GM12878 (cell line): ENCODE measurements around the gene CDKL4. TPM values are rescaled to one million over a fixed set of nuclear protein-coding genes. Genes with fewer than 3 reads are reported as not detected.

ENCODE experiments used
- ATAC-seq: fragments of 200-7000 bp; cut with Tn5 transposase; 3 replicates; pipeline ENCODE4 v1.9.1; 2020; ENCODE audit warnings: mild to moderate bottlenecking, moderate library complexity
- BruUV-seq: library from RNA; stranded (reverse); fragments of 400-500 nt; replicated peaks from 2 replicates; lab custom pipeline; 2021; lab: Mats Ljungman, UMichigan
- CTCF ChIA-PET: fragments of 300-600 bp; sonication (Branson Sonifier 250); formaldehyde crosslinking; extraction: SDS; loops from one replicate; lab custom pipeline; 2021; ENCODE audit warnings: inconsistent platforms; lab: Yijun Ruan, JAX
- POLR2A ChIA-PET: fragments of 350-600 bp; formaldehyde crosslinking; extraction: SDS; loops from one replicate; lab custom pipeline; 2021; ENCODE audit warnings: inconsistent platforms; lab: Charles Lee
- RAD21 ChIA-PET: fragments of 300-600 bp; sonication (Branson Sonifier 250); formaldehyde crosslinking; loops from one replicate; lab custom pipeline; 2023; ENCODE audit warnings: antibody characterized with exemption; ENCODE audit not compliant: unreplicated experiment; lab: Charles Lee
- SMC1A ChIA-PET: fragments of 300-600 bp; sonication (Branson Sonifier 250); formaldehyde crosslinking; loops from one replicate; lab custom pipeline; 2023; ENCODE audit not compliant: unreplicated experiment, uncharacterized antibody; lab: Charles Lee
- DNase-seq: peaks from one replicate; pipeline ENCODE4 v3.0.0-alpha.2; 2011; ENCODE audit warnings: low read depth, low spot score
- FAIRE-seq: peaks from 3 replicates; lab custom pipeline; 2011; peaks lifted over from hg19 to GRCh38; lab: Jason Lieb, UNC
- H2AFZ ChIP-seq: 2 replicates; pipeline ENCODE4 v1.6.0; 2011; ENCODE audit warnings: low read depth, low read length, control low read depth; ENCODE audit not compliant: control insufficient read depth
- H3K27ac ChIP-seq: 2 replicates; pipeline ENCODE4 v1.5.1; 2011; ENCODE audit warnings: control low read depth; ENCODE audit not compliant: control insufficient read depth, insufficient read depth
- H3K27me3 ChIP-seq, 2 experiments: replicated peaks in 1 of 2; 2 replicates each; pipeline versions ENCODE4 v1.6.0 to v1.6.1; 2011; ENCODE audit warnings: low read length in 1 of 2; ENCODE audit not compliant: control insufficient read depth in 2 of 2, insufficient read depth in 2 of 2
- H3K36me3 ChIP-seq, 2 experiments: 2 replicates each; pipeline ENCODE4 v1.5.1; 2011; ENCODE audit warnings: low read length in 1 of 2; ENCODE audit not compliant: control insufficient read depth in 2 of 2, insufficient read depth in 2 of 2
- H3K4me1 ChIP-seq: 2 replicates; pipeline ENCODE4 v1.6.1; 2011; ENCODE audit warnings: mild to moderate bottlenecking, low read length, moderate library complexity, mixed read lengths; ENCODE audit not compliant: control insufficient read depth, insufficient read depth
- H3K4me2 ChIP-seq: 2 replicates; pipeline ENCODE4 v1.6.0; 2011; ENCODE audit warnings: control low read depth; ENCODE audit not compliant: control insufficient read depth, insufficient read depth
- H3K4me3 ChIP-seq: fragments of 200-600 bp; sonication (generic); 2 replicates; pipeline ENCODE4 v1.5.1; 2016
- H3K79me2 ChIP-seq: 2 replicates; pipeline ENCODE4 v1.6.0; 2011; ENCODE audit warnings: low read length; ENCODE audit not compliant: control insufficient read depth, insufficient read depth
- H3K9ac ChIP-seq: 2 replicates; pipeline ENCODE4 v1.8.0; 2011; ENCODE audit warnings: low read length, control low read depth, mixed read lengths; ENCODE audit not compliant: control insufficient read depth, insufficient read depth
- H3K9me3 ChIP-seq: replicated peaks from 3 replicates; pipeline ENCODE4 v1.5.1; 2011; ENCODE audit warnings: mild to moderate bottlenecking, low read length; ENCODE audit not compliant: control insufficient read depth, insufficient read depth
- H4K20me1 ChIP-seq: 2 replicates; pipeline ENCODE4 v1.6.0; 2011; ENCODE audit not compliant: control insufficient read depth, insufficient read depth
- CBX5 ChIP-seq: sonication (generic); IDR thresholded peaks from 2 replicates; pipeline ENCODE4 v1.6.1; 2016; ENCODE audit warnings: low read depth, moderate library complexity, mild to moderate bottlenecking, inconsistent platforms
- E2F4 ChIP-seq: IDR thresholded peaks from 2 replicates; pipeline ENCODE4 v1.6.1; 2012; ENCODE audit warnings: low read depth, low read length, improper control_type of control experiment
- FOXK2 ChIP-seq: fragments of 450-650 bp; IDR thresholded peaks from 2 replicates; pipeline ENCODE4 v1.6.1; 2017; ENCODE audit warnings: mild to moderate bottlenecking, moderate library complexity
- GABPA ChIP-seq: IDR thresholded peaks from 2 replicates; pipeline ENCODE4 v1.6.1; 2014; ENCODE audit warnings: antibody characterized with exemption, low read depth, mild to moderate bottlenecking, inconsistent platforms
- HCFC1 ChIP-seq: fragments of 150-350 bp; IDR thresholded peaks from 2 replicates; pipeline ENCODE4 v1.6.1; 2014; ENCODE audit warnings: low read length
- MTA2 ChIP-seq: fragments of 450-650 bp; IDR thresholded peaks from 2 replicates; pipeline ENCODE4 v1.6.1; 2016; ENCODE audit warnings: low read depth, mild to moderate bottlenecking, moderate library complexity
- MYC ChIP-seq: IDR thresholded peaks from 2 replicates; pipeline ENCODE4 v1.6.1; 2011; ENCODE audit warnings: mild to moderate bottlenecking, low read length, moderate library complexity, inconsistent platforms; ENCODE audit not compliant: insufficient read depth, insufficient replicate concordance, insufficient read length, severe bottlenecking
- NR2C1 ChIP-seq: fragments of 450-650 bp; IDR thresholded peaks from 2 replicates; pipeline ENCODE4 v1.6.1; 2017; ENCODE audit warnings: antibody characterized with exemption, mild to moderate bottlenecking, moderate library complexity
- PAX5 ChIP-seq: IDR thresholded peaks from 2 replicates; pipeline ENCODE4 v1.6.1; 2011; ENCODE audit warnings: low read depth, low read length, borderline replicate concordance
- RBBP5 ChIP-seq: fragments of 200-600 bp; sonication (generic); conservative IDR thresholded peaks from 2 replicates; pipeline ENCODE4 v1.6.1; 2016
- SIX5 ChIP-seq: IDR thresholded peaks from 2 replicates; pipeline ENCODE4 v1.6.1; 2011; ENCODE audit warnings: mild to moderate bottlenecking, low read depth, low read length, moderate library complexity; ENCODE audit not compliant: severe bottlenecking
- SMAD5 ChIP-seq: IDR thresholded peaks from 2 replicates; pipeline ENCODE4 v1.6.1; 2016; ENCODE audit warnings: antibody characterized with exemption, low read depth
- SPI1 ChIP-seq: IDR thresholded peaks from 2 replicates; pipeline ENCODE4 v1.6.1; 2011; ENCODE audit warnings: low read depth, mild to moderate bottlenecking, low read length, moderate library complexity, borderline replicate concordance; ENCODE audit not compliant: insufficient read depth
- STAT3 ChIP-seq: IDR thresholded peaks from 2 replicates; pipeline ENCODE4 v1.6.1; 2011; ENCODE audit warnings: low read depth, low read length, improper control_type of control experiment
- YBX1 ChIP-seq: fragments of 450-650 bp; IDR thresholded peaks from 2 replicates; pipeline ENCODE4 v1.6.1; 2016; ENCODE audit warnings: antibody characterized with exemption
- WGBS: methylation state at CpG from one replicate; pipeline ENCODE4 v1.1.6; 2016; ENCODE audit warnings: low lambda C conversion rate; ENCODE audit not compliant: insufficient replicate concordance, insufficient coverage; ENCODE audit errors: missing lambda C conversion rate; 5-methylcytosine and 5-hydroxymethylcytosine counted together
- in situ Hi-C: fragments of 300-500 bp; cut with MboI; formaldehyde crosslinking; loops from 9 replicates; pipeline ENCODE4 v1.14.3; 2018; ENCODE audit warnings: mixed read lengths
- intact Hi-C: fragments of 100-400 bp; cut with micrococcal nuclease; formaldehyde crosslinking; loops from one replicate; pipeline ENCODE4 v1.14.2; 2022; ENCODE audit not compliant: unreplicated experiment
- polyA plus RNA-seq, 11 experiments: library from polyadenylated mRNA; depleted of rRNA in 4 of 11; unstranded in 6 of 11; stranded (reverse) in 5 of 11; fragments of >200 nt; fragmentation: Nextera tagmentation in 4 of 11; fragmentation: Illumina TruSeq in 1 of 11; extraction: Ambion mirVana in 4 of 11; extraction: Trizol in 1 of 11; gene quantifications; 1 replicate in 1 of 11; 2 replicates in 10 of 11; pipeline versions ENCODE4 v1.2.1 to v1.2.3, GENCODE V29; 2011 to 2016; ENCODE audit warnings: inconsistent platforms in 2 of 11, missing spikeins in 2 of 11, low read depth in 1 of 11
- total RNA-seq, 4 experiments: library from RNA; depleted of rRNA in 3 of 4; stranded (reverse); fragments of >200 nt in 3 of 4; fragmentation: Illumina TruSeq in 1 of 4; extraction: Trizol in 1 of 4; gene quantifications; 2 replicates each; pipeline versions ENCODE4 v1.2.1 to v1.2.3, GENCODE V29; 2013 to 2021
- TF ChIP-seq, protein P1 (sequence below): IDR thresholded peaks from 2 replicates; pipeline ENCODE4 v1.6.1; 2012; ENCODE audit warnings: low read depth, low read length, improper control_type of control experiment
- TF ChIP-seq, protein P2 (sequence below): IDR thresholded peaks from 2 replicates; pipeline ENCODE4 v1.6.1; 2011; ENCODE audit warnings: borderline replicate concordance, low read depth, mild to moderate bottlenecking, moderate library complexity, low read length; ENCODE audit not compliant: insufficient read depth, poor library complexity, severe bottlenecking
- TF ChIP-seq, protein P3 (sequence below): IDR thresholded peaks from 2 replicates; pipeline ENCODE4 v1.6.1; 2011; ENCODE audit warnings: low read depth, low read length, improper control_type of control experiment, borderline replicate concordance
- TF ChIP-seq, protein P4 (sequence below): IDR thresholded peaks from 2 replicates; pipeline ENCODE4 v1.6.1; 2011; ENCODE audit warnings: borderline replicate concordance, low read depth, mild to moderate bottlenecking, moderate library complexity, mixed read lengths, low read length; ENCODE audit not compliant: insufficient read depth; ENCODE audit errors: extremely low read length

Gene CDKL4
- total and polyA plus RNA-seq, 10 of the 15 experiments (the other 5 are each of a cell fraction or from before 2014, with no cell fraction given): not detected

GRCh38 chr2:39223909-39224308, 19.9 kb downstream of the CDKL4 start:
- Histone ChIP-seq H3K79me2 (no peaks in the 10 kb centered on the region), H3K4me1 (peaks cover 3% of the 10 kb centered on the region; the same call in 1 of the 2 replicates), H2AFZ (no peak overlapping the region), H3K36me3 (no peaks in the 10 kb centered on the region), H3K4me2 (no peak overlapping the region), H4K20me1 (no peaks in the 10 kb centered on the region), H3K27me3 (no peaks in the 10 kb centered on the region), H3K27ac (no peak overlapping the region), H3K4me3 (no peak overlapping the region), H3K9ac (no peak overlapping the region), H3K9me3 (no peaks in the 10 kb centered on the region)
- CTCF ChIA-PET: interaction anchor here (9.3 kb wide), 1 partner anchor 275 kb away, joined by 319 read pairs; no protein-coding TSS in a partner anchor
- WGBS: 43% methylated on average over 1 of the region's 1 CpG
- no TSS peak for BruUV-seq
- SMC1A ChIA-PET: interaction anchor here (1.0 kb wide), 1 partner anchor 165 kb away, joined by 3 read pairs; no protein-coding TSS in a partner anchor
- POLR2A ChIA-PET: no interaction called here
- DNase-seq (no peak), ATAC-seq (no peak), FAIRE-seq (no peak)
- in situ Hi-C loops: no loop called here
- TF ChIP-seq FOXK2: no peak
- no peak for TF ChIP-seq SMAD5
- TF ChIP-seq, protein P1, sequence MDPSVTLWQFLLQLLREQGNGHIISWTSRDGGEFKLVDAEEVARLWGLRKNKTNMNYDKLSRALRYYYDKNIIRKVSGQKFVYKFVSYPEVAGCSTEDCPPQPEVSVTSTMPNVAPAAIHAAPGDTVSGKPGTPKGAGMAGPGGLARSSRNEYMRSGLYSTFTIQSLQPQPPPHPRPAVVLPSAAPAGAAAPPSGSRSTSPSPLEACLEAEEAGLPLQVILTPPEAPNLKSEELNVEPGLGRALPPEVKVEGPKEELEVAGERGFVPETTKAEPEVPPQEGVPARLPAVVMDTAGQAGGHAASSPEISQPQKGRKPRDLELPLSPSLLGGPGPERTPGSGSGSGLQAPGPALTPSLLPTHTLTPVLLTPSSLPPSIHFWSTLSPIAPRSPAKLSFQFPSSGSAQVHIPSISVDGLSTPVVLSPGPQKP: no peak
- TF ChIP-seq, protein P2, sequence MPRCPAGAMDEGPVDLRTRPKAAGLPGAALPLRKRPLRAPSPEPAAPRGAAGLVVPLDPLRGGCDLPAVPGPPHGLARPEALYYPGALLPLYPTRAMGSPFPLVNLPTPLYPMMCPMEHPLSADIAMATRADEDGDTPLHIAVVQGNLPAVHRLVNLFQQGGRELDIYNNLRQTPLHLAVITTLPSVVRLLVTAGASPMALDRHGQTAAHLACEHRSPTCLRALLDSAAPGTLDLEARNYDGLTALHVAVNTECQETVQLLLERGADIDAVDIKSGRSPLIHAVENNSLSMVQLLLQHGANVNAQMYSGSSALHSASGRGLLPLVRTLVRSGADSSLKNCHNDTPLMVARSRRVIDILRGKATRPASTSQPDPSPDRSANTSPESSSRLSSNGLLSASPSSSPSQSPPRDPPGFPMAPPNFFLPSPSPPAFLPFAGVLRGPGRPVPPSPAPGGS: no peak
- TF ChIP-seq MYC: no peak
- TF ChIP-seq PAX5: no peak
- TF ChIP-seq, protein P3, sequence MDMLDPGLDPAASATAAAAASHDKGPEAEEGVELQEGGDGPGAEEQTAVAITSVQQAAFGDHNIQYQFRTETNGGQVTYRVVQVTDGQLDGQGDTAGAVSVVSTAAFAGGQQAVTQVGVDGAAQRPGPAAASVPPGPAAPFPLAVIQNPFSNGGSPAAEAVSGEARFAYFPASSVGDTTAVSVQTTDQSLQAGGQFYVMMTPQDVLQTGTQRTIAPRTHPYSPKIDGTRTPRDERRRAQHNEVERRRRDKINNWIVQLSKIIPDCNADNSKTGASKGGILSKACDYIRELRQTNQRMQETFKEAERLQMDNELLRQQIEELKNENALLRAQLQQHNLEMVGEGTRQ: no peak
- TF ChIP-seq NR2C1: no peak
- no peak for TF ChIP-seq SIX5
- no peak for TF ChIP-seq CBX5
- no peak for TF ChIP-seq MTA2
- no peak for TF ChIP-seq E2F4
- no peak for TF ChIP-seq STAT3
- TF ChIP-seq SPI1: no peak
- TF ChIP-seq GABPA: no peak
- TF ChIP-seq RBBP5: no peak
- no peak for TF ChIP-seq HCFC1
- TF ChIP-seq, protein P4, sequence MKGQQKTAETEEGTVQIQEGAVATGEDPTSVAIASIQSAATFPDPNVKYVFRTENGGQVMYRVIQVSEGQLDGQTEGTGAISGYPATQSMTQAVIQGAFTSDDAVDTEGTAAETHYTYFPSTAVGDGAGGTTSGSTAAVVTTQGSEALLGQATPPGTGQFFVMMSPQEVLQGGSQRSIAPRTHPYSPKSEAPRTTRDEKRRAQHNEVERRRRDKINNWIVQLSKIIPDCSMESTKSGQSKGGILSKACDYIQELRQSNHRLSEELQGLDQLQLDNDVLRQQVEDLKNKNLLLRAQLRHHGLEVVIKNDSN: no peak
- TF ChIP-seq YBX1: no peak
- RAD21 ChIA-PET: interaction anchor here (0.7 kb wide), 1 partner anchor 164 kb away, joined by 3 read pairs; no protein-coding TSS in a partner anchor
- intact Hi-C loops: no loop called here
